Activated CD4-positive, CD25-positive, alpha-beta regulatory T cell treated with anti-CD3 and anti-CD28 coated beads, Interleukin-2, amount 50 U/mL, for 16 hours (primary cell): ENCODE measurements around the gene CADM3.

Source experiments
- DNase-seq: peaks from one replicate; pipeline ENCODE4 v3.0.0-alpha.2; 2020; ENCODE audit warnings: low read depth, low spot score

The CADM3 gene

DNA sequence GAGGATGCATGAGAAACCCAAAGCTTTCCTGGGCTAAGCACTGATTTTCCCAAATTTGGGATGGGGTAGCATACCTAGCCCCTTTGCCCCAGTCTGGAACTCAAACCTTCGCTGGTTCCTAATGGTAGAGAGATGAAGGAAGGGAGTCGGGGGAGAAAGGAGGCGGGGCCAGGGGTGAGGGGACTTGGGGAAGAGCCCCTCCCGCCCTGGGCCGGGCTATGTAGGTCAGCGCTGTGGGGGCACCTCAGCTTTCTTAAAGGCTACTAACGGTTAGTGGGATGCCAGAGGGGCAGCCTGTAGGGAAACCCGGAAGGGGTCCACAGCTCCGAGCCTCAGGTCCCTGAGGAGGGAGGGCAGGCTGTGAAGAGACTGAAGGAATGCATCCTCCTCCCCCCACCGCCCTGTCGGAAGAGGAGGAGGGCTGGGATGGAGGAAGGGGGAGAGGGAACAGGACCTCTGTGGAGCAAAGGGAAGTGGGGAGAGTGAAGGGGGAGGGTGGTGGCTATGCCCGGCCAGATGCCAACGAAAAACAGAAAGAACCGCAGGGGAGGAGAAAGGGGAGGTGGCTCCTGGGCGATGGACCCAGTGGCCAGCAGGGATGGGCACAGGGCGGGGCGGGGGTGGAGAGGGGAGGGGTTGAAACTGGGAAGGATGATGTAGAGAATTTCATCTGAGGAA, 1.3 kb downstream of the CADM3 start:
- no peak for DNase-seq

DNA sequence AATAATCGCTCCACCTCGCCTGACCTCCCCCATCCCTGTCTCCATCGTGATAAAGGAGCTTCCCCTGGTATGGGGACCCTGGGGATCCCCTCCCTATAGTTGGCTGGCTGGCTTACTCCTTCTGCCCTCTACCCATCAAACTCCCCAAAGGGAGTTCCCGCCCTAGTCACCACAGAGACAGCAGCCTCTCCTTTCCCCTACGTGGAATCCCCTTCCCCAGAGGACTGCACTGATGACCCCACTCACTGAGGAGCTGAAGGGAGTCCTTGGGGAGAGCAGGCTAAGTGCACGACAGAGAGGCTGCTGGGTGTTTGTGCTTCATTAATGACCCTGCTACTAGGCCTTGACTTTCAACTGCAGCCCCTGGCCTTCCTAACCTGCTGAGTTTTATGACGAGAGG, 1.9 kb downstream of the CADM3 start:
- DNase-seq, result no peak

DNA sequence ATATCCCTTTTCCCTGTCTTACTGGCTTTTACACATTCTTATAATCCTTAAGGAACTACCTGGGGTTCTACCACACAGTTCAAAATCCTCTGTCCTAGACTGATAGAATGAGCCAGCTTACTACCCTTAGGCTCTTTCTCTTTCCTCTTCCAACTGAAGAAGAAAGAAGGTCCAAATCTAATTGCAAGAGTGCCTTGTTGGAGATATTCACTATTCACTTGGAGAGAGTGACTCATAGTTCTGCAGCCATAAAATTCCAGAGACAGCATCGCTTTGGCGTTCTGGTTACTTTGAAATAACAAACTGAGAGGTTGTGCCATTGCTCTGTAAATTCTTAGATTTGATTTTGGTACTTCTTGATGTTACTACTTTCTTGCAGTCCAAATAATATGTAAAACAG, 4.2 kb downstream of the CADM3 start:
- DNase-seq, result no peak

DNA sequence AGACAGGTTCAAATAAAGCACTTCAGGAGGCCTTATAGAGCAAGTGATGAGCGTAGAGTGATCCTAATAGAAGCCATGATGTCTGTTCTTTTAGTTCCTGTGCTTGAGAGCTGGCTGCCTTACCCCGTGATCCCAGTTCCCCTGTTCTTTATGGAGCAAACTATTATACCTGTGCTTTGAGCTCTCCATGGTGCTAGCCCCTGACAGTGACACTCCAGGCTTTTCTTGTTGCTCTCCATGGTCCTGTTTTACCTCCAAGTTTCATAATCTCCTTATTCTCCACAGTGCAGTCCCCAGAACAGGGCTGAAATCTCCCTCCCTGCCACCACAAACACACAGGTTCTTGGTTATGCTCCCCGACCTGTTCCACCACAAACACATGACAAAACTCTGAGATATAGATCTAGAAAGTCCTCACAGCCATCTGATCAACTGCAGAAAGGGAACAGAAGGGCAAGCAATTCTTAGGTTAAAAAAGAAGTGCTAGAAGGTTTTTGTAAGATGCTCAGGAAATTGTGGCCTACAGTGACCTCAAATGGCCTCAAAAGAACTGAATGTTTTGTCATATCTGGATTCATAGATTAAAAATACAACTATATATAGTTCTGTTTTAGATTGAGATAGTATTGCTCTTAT, 6.0 kb downstream of the CADM3 start:
- no peak for DNase-seq

DNA sequence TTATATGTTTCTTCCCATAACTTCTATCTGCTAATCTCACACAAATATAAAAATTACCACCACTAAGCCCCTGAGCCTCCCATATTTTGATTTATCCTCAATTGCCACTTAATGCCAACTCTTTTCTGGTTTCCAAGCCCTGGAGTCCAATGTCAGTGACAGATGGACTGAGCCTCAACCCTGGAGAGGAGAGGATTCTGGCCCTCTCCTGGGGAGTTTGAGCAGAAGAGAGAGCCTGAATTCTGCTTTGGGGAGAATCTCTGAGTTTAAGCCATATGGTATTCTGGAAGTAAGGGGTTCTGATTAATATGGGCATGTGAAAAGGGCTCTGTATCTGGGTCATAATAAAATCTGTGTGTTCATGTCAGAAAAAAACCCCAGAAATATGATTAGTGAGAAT, 8.5 kb downstream of the CADM3 start:
- DNase-seq, result no peak

DNA sequence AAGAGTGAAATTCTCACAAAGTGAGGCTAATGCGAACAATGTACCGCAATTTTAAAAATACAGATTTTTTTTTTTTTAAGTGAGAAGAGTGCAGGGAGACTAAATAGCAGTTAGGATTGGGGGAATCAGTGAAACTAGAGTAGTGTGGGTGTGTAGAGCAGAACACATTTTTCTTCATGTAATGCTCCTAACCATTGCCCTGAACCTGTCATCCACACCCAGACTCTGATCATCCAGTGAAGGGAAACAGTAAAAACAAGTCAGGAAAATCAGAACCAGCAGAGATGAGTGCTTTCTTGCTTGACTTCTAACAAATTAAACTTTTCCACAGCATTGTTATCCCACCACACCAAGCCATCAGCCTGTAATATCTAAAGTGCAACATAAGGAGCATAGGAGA, 9.1 kb downstream of the CADM3 start:
- DNase-seq, result no peak

DNA sequence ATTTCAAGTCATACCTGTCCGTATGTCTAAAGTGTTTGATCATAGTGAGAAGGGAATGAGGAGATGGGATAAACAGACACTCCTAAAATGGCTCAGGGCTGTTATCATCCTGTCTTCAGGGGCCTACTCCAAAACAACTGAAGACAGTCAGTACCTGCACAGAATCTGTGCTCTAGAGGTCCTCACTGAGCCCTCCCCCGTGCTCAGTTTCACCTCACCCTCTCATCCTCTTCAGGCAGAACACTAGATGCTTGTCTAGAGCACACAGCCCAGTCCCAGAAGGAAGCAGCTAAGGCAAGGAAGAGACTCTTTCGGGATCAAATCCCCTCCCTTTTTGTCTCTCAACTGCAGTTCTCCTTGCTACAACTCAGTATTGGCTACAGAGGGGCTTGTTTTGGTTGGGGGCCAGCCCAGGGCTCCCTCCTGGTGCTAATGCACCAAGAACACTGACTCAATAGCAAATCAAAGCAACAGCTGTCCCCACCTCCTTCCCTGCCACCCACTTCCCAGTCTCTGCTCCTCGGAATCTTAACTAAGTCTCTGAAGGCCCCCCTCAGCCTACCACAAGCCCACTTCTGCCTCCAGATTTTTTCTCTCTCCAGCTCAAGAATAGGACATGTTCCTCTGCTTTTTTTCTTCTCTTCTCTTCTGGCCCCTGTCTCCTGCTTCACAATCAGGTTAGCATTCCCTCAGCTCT, 10.1 kb downstream of the CADM3 start:
- DNase-seq, result no peak

DNA sequence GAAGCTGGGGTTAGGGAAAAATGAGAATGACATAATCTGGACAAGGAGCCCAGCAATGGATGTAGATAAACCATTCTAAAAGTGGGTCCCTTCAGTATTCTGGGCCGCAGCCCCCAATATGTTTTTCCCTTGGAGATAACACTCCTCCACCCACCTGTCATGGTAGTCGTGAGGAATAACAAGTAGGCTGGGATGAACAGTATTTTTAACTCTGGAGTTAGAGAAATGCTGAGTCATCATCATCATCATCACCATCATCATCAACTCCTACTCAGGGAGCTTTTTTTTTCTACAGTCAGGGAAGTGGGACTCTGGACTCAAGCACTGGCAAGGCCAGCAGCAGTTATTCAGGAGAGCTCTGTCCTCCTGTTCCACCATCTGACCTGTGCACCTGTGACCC, 12.8 kb downstream of the CADM3 start:
- DNase-seq, result no peak

DNA sequence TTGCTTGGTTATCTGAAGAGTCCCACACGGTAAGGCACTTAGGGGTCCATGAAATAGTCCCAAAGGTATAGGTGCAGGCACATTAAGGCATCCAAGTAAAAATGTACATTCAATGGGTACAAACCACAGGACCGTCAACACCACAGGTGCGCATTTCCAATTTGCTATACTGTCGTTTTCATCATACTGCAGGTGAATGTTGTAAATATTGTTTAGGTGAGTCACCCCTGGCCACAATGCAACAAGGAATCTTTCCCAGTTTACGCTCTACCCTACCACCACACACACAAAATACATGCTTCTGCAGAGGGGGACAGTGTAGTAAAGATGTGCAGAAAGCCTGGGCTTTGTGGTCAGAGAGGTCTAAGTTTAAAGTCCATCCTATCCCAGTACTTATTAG, 13.7 kb downstream of the CADM3 start:
- no peak for DNase-seq

DNA sequence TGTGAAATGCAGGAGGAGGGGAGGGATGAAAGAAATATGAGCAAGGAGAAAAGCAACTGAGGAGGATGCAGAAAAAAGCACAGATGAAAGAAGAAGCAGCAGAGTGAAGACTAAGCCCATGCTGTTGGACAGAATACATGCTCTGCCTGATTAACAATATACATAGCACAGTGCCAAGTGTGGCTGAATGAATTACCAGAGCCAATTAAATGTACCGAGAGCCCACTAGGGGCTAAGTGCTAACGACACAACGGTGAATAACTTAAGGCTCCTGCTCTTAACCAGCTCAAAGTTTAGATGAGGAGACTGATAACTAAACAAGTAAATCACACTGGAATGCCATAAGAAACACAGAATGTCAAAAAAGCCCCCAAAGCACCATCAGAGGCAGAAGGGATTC, 15.6 kb downstream of the CADM3 start:
- no peak for DNase-seq

DNA sequence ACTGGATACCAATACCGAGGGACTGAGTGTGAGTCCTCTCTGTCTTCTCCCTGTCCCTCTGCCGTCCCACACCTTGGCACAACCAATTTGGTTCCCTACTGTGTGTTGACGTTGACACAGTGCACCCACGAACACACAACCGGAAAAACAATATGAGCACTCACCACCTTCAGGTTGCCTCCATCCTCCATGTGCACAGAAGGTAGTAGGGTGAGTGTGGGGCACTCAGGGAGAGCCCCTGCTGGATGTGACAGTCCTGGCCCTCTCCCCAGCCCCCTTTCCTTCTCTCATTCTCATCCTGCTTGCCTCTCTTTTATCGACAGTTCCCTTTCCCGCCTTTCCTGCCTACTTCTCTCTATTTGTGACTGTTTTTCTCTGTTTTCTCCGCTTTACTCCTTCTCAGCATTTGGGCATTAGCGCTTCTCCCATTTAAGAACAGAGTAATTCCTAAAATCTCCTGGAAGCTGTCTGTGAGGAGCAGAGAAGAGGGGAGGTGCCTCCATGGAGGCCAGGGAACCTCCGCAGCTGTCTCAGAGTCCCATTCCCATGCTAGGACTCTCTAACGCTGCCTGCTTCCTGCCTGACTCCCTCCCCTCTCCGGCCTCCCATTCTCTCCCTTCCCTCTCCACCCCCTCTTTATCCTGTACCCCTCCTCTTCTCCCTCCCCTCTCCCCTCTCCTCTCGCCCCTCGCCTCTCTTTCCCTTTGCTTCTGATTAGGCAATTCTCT, 16.4 kb downstream of the CADM3 start:
- no peak for DNase-seq

DNA sequence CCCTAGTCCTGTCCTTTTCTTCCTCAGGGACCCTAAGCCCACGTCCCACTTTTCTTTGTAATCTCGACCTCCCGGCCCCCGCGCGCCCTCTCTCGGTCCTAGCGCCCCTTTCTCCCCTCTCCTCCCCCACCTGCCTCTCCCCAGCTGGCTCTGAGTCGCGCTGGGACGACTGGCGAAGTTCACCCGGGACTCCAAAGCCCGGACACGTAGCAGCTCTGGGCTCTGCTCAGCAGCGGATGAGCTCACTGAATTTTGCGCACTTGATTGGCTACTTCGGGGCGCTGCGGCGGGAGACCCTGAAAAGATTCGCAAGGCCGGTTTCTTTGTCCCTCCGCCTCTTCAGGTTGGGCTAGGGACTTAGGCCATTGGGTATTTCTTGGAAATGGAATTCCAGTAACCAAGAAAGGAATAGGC, 17.0 kb downstream of the CADM3 start:
- DNase-seq, result no peak

DNA sequence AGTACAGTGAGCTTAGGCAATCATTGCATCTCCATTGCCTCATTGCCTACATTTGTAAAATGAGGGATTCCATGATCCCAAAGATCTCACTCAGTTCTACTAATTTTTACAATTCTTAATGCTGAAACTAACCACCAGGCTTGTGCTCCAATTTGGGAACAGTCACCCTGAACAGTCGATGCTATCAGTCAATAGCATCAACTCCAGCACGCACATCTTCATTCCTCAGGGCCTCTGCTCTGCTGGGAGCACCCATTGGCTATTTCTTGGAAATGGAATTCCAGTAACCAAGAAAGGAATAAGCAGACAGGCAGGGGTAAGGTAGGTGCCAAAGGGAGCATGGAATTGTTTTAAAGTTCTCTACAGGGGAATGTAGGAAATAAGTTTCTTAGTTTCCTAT, 19.0 kb downstream of the CADM3 start:
- DNase-seq, result no peak

DNA sequence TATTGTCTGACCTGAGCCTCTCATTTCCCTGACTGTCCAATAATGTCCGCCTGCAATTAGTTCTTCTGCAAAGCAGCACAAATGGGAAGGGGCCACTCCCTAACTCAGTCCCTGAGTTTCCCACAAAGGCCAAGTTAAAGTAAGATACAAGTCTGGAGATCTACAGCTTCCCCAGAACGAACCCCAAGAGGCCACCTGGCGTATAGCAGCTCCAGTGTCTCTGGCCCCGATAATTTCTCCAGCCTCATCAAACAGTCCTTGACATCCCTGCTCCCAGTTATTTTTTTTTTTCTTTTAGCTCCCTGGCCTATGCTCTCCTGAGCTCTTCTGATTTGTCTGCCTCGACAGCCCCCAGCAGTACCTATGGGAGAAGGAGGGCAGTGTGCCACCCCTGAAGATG, 25.1 kb downstream of the CADM3 start:
- no peak for DNase-seq

DNA sequence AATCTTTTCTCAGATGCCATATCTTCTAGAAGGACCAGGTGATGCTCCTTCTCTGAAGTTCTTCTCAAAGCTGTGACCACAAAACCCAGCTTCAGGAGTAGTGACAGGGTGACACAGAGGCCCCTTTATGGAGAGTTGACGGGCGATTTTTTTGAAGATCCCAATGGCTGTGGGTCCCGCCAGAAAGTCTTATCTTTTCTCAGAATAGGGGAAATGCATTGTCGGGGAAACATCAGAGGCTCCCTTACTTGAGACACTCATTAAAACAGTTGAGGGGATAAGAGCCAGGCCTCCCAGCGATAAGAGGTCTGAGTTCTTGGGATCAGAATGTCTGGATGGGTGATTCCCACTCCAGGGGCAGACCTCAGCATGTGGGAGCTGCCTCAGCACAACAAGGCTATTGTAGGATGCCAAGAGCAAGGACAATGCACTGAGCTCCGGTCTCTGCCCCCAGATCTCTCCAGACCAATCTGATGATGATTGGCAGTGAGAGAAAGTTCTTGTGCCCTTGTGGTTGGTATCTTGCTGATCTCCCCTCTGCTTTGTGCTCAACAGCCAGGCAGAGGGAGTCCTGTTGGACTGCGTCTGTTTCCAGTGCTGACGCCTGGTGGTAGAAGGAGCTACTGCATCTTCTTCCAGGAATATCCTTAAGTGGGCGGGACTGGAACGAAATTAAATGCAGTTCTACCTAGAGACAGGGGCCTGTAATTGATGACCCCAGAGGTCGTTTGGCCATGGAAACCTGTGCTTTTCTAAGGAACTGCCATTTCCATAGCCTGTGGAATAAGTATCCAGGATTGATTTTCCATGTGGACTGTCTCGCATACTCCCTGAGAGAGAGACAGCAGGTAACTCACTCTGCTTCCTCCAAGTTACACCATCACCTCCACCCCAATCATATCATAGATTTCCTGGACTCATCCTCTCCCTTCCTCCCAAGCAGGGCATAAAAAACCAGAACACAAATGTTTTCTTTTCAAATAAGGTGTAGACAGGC, 26.4 kb downstream of the CADM3 start:
- DNase-seq, result no peak

DNA sequence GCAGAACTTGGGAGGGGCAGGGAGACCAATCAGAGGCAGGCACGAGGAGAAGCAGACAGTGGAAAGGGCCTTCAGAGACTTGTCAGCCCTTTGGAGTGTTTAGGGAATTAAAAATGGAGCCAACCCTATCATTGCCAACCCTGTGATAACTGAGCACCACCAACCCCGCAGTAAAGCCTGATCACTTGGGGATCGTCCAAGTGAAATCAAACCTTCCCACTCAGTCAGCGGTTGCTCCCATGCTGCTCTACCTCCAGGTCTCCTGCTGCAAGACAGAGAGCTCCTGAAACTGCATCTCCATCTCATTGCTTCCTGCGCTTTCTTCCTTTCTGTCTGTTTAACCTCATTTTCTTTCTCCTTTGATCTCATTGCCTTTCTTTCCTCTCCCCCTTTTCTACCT, 28.5 kb downstream of the CADM3 start:
- DNase-seq, result no peak

DNA sequence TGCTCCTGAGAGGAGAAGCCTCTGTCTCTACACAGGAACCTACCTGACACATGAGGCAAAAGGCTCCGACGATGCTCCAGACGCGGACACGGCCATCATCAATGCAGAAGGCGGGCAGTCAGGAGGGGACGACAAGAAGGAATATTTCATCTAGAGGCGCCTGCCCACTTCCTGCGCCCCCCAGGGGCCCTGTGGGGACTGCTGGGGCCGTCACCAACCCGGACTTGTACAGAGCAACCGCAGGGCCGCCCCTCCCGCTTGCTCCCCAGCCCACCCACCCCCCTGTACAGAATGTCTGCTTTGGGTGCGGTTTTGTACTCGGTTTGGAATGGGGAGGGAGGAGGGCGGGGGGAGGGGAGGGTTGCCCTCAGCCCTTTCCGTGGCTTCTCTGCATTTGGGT, 29.4 kb downstream of the CADM3 start:
- DNase-seq, result no peak

DNA sequence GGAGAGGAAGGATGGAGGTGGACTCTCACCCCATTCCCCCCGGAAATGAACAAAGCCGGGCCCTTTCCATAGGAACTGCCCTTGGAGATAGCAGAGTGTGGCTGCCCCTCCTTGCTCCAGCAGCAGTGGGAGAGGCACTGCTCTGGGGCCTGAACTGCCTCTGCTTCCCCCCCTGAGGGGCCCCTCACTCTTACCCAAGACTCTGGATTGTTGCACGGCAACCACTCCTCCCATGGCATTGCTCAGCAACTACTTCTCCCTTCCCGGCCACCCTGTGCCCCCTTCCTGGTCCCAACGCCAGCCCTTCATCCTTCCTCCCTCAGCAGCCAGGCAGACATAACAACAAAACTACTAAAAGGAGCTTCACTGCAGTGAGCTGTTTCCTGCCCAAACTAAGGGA, 30.2 kb downstream of the CADM3 start:
- no peak for DNase-seq

DNA sequence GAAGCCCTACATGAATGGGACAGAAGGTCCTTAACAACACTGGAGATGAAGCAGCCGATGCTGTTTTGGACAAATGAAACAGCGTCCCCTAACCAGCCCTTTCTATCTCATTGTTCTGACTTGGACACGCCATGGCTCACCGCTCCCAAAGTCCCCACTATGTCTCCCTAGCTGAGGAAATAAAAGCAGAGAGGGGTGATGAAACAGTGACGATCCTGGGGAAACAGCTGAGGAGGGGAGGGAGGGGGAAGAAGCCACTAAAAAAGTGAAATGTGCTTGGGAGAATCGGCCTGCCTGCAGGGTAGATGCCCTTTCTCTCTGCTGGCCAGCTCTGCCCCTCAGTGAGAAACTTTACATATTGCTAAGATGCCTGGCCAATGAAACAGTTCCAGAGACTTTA, 32.2 kb downstream of the CADM3 start:
- DNase-seq, result no peak

DNA sequence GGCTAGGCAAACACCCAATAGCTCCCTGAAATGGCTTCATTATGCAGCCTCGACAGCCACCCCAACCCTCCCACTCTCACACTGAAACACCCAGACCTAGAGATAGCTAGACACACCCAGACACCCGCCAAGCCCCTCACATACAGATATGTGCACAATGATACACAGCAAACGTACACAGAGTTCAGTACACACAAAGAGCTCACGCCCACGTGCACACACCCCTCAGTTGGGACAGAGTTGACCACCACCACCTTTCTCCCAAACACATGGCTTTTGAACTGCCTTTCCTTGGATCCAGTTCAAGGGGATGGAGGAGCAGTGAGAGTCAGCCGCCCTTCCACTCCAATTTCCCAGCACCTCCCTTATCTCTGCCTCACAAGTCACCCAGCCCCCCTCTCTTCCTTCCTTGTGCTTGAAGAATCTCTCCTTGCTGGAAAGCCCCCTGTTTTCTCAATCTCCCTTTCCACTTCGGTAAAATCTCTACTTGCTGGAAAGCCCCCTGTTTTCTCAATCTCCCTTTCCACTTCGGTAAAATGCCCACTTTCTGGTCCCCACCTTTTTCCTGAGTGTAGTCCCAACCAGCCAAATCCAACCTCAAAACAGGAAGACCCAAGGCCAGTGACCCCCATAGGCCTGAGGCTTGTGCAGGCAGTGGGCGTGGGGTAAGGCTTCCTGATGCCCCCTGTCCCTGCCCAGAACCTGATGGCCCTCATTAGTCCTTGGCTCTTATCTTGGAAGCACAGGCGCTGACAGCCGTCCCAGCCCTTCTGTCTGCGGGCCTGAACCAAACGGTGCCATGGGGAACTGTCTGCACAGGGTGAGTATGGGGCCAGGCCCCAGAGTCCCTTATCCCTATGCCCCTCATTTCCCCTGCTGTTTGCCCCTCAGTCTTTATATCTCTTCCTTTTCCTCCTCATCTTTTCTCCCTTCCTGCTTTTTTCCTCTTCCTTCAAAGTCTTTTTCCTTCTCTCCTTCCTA, 33.0 kb downstream of the CADM3 start, which contains the start of gene ACKR1:
ACKR1 (plus strand) TSS at position 715 of the 981 bp plus-strand sequence; CDS start at position 800, 85 bp downstream.
- no peak for DNase-seq
